Activated CD8-positive, alpha-beta memory T cell treated with anti-CD3 and anti-CD28 coated beads for 36 hours (primary cell): ENCODE data around the gene NTNG1. TPM values are rescaled to one million over a fixed set of nuclear protein-coding genes. Genes with fewer than 3 reads are reported as not detected.

Experiments
- CTCF ChIA-PET: fragments of 350-600 bp; sonication (Branson Sonifier 250); formaldehyde crosslinking; loops from one replicate; lab custom pipeline; 2021; ENCODE audit warnings: antibody characterized with exemption; lab: Charles Lee
- POLR2A ChIA-PET: fragments of 350-600 bp; sonication (Branson Sonifier 250); formaldehyde crosslinking; loops from one replicate; lab custom pipeline; 2021; ENCODE audit warnings: antibody characterized with exemption; lab: Charles Lee
- total RNA-seq, 2 experiments: library from RNA; stranded (reverse); gene quantifications; one replicate each; pipeline ENCODE4 v1.2.3, GENCODE V29; 2021

The NTNG1 gene
- total RNA-seq, 2 experiments from 2014 or later: 0.42 to 0.50 TPM

- CTCF ChIA-PET: no interaction called here
- POLR2A ChIA-PET: no interaction called here
Measured at GRCh38 chr1:107246775-107247345, 106.0 kb downstream of the NTNG1 start.

DNA sequence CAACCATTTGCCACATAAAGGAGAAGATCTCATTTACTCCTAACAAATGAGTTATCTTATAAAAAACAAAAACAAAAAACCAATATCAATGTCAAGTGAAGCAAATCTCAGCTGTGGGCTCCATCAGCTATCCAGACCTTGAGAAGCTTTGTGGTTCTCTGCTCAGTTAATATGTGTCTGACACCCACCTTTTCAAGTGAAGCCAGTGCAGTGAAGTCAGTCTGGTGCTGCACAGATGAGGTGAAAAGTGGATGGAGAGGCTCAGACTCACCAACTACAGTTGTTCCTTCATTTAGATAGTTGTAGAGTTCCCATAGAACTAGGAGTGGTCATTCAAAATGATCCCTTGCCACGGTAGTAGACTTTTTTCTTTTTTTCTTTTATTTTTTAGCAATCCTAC lies 106.8 kb downstream of the NTNG1 start:
- CTCF ChIA-PET: no interaction called here
- POLR2A ChIA-PET: no interaction called here

- POLR2A ChIA-PET: no interaction called here
- CTCF ChIA-PET: no interaction called here
Measured at GRCh38 chr1:107250169-107250568, 109.3 kb downstream of the NTNG1 start.

GRCh38 chr1:107251083-107251482 lies 110.2 kb downstream of the NTNG1 start:
- ChIA-PET CTCF (no interaction called here), POLR2A (no interaction called here)

DNA sequence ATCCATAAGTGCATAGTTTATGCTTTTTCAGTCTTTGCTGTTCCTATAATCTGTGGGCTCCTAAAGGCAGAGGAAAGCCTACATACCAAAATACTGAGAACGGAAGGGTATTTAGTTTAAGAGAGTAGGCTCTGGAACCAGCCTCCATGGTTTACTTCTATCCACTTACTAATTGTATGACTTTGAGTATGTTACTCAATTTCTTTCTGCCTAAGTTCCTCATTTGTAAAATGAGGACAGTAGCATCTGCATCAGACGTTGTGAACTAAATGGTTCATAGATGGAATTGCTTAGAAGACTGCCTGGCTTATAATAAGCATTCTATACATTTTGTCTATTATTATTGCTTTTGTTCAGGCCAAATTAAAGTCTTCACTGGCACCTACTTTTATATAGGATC lies 111.0 kb downstream of the NTNG1 start:
- ChIA-PET POLR2A (no interaction called here), CTCF (no interaction called here)

DNA sequence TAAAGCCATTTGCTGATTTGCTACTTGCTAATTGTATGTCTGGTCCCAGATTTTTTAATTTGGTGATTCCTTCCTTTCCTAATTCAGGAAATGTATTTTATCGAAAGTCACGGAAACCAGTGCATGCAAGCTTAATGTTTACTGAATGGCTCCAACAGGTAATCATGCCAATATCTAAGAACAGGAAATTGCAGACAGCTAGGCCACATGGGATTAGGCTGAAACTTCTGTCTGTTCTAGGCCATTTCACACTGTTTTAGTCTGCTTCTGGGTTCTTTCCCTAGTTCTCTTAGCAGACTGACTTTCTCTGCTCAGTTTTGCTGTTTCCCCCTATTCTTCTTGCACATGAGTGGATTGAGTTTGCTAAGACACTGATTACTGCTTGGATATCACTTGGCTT lies 111.4 kb downstream of the NTNG1 start:
- POLR2A ChIA-PET: no interaction called here
- CTCF ChIA-PET: no interaction called here

- CTCF ChIA-PET: no interaction called here
- POLR2A ChIA-PET: no interaction called here
Measured at GRCh38 chr1:107254306-107254705, 113.5 kb downstream of the NTNG1 start.

DNA sequence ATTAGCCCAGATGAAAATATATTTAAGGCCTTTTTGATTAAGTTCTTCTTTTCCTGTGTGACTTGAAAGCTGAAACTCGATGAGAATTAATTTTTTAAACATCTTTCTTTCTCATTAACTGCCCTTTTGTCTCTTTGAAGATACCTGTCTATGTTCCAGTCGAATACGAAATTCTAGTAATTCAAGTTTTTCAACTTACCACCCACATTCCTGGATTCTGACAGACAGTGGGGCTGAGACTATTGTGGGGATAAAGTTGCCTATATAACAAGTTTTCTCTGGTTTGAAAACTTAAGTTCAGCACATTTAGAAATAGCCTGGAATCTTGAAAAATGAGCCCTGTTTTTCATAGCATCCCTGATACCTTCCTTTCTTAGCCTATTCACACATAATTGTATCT lies 114.6 kb downstream of the NTNG1 start:
- ChIA-PET POLR2A (no interaction called here), CTCF (no interaction called here)

- ChIA-PET CTCF (no interaction called here), POLR2A (no interaction called here)
Measured at GRCh38 chr1:107262467-107263286, 121.8 kb downstream of the NTNG1 start.

- ChIA-PET POLR2A (no interaction called here), CTCF (no interaction called here)
Measured at GRCh38 chr1:107263291-107263915, 122.6 kb downstream of the NTNG1 start.

DNA sequence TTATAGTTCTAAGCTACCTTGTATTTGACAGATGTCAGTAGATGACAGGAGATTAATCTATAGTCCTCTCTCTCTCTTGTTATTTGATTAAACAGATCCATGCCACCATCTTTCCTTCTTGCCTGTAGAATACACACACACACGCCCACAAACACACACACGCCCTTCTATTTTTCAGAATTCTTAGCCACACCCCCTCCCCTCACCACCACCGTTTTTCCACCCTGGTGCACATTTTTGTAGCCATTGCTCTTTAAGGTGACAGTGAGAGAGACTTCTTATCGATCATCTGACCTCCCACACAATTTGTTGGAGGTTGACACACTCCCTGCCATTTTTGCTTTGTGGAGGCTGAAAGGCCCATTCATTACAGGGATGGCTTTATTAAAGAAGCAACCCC lies 123.2 kb downstream of the NTNG1 start:
- POLR2A ChIA-PET: no interaction called here
- CTCF ChIA-PET: no interaction called here

DNA sequence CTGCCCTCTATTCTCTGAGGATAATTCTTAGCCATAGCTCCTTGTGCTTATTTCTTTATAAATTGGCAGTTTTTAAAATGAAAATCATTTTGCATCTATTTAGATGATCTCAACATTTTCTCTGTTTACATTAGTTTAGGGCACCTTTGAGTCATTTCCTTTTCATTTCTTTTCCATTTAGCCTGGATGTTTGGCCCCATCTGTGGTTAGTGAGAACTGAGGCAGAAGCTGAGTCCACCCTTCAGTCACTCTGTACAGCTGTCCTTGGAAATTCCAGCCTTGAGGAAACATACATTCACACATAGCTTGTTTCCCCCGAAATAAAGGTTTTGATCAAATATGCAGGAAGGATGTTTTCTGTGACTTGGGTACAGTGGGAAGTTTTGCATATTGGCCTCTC lies 123.7 kb downstream of the NTNG1 start:
- POLR2A ChIA-PET: no interaction called here
- CTCF ChIA-PET: no interaction called here

GRCh38 chr1:107267489-107267888 lies 126.7 kb downstream of the NTNG1 start:
- POLR2A ChIA-PET: no interaction called here

GRCh38 chr1:107272321-107272720 lies 131.5 kb downstream of the NTNG1 start:
- CTCF ChIA-PET: no interaction called here
- POLR2A ChIA-PET: no interaction called here

More at GRCh38 chr1:107267489-107267888, 126.7 kb downstream of the NTNG1 start:
- CTCF ChIA-PET: no interaction called here

GRCh38 chr1:107273515-107273914 lies 132.7 kb downstream of the NTNG1 start:
- ChIA-PET CTCF (no interaction called here), POLR2A (no interaction called here)

DNA sequence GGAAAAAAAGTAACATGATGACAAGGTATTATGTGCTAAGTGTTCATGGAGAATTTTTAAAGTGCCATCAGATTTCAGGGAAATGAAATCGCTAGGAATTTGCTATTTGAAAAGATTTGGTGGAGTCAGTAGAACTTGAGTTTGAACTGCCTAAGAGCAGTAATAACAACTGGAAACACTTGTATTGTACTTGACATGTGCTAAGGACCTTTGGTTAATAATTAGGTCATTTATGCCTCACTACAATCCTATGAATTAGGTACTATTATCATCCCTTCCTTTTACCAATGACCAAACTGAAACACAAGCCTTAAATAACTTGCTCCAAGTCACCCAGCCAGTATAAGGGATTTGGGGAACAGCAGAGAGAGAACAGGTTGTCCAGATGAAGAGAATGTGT lies 133.4 kb downstream of the NTNG1 start:
- ChIA-PET CTCF (no interaction called here), POLR2A (no interaction called here)

GRCh38 chr1:107276247-107276646 lies 135.4 kb downstream of the NTNG1 start:
- ChIA-PET CTCF (no interaction called here), POLR2A (no interaction called here)

GRCh38 chr1:107277022-107277421 lies 136.2 kb downstream of the NTNG1 start:
- ChIA-PET POLR2A (no interaction called here), CTCF (no interaction called here)

- ChIA-PET POLR2A (no interaction called here), CTCF (no interaction called here)
Measured at GRCh38 chr1:107286125-107286524, 145.3 kb downstream of the NTNG1 start.

DNA sequence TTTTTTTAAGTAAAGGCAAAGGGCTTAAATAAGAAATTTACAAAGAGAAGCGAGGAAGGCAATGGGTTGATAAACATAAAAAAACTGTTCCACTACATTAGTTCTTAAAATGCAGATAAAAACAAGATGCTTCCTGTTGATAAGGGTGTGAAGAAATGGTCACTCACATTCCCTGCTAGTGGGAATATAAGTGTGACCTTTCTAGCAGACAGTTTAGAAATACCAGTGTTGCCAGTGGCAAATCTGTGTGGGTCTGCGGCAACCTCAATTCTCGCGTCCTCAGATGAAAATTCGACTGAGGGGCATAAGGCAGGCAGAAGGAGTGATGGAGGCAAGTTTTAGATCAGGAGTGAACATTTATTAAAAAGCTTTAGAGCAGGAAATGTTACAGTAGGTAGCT lies 151.1 kb downstream of the NTNG1 start:
- ChIA-PET CTCF (no interaction called here), POLR2A (interaction anchor here (0.6 kb wide), 1 partner anchor 38 kb away, joined by 3 read pairs; no protein-coding TSS in a partner anchor)
